ENCODE results near the gene SMIM38.

- TF ChIP-seq, protein P1, sequence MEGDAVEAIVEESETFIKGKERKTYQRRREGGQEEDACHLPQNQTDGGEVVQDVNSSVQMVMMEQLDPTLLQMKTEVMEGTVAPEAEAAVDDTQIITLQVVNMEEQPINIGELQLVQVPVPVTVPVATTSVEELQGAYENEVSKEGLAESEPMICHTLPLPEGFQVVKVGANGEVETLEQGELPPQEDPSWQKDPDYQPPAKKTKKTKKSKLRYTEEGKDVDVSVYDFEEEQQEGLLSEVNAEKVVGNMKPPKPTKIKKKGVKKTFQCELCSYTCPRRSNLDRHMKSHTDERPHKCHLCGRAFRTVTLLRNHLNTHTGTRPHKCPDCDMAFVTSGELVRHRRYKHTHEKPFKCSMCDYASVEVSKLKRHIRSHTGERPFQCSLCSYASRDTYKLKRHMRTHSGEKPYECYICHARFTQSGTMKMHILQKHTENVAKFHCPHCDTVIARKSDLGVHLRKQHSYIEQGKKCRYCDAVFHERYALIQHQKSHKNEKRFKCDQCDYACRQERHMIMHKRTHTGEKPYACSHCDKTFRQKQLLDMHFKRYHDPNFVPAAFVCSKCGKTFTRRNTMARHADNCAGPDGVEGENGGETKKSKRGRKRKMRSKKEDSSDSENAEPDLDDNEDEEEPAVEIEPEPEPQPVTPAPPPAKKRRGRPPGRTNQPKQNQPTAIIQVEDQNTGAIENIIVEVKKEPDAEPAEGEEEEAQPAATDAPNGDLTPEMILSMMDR (IDR thresholded peaks at IDR 0.05), result no peak
- no peak for TF ChIP-seq EZH2 (IDR thresholded peaks at IDR 0.05; ENCODE audit: borderline replicate concordance, insufficient read depth, low read depth, low read length, poor library complexity, severe bottlenecking)
Observed at GRCh38 chr11:69131121-69131566, 24.6 kb upstream of the SMIM38 start.

All from B cell (primary cell).